Kidney (tissue), 14 donors: ENCODE results near the gene OBSCN. TPM values are rescaled to one million over a fixed set of nuclear protein-coding genes. Genes with fewer than 3 reads are reported as not detected.
A peak's percentile ranks its signal among the peaks of the same experiment; 100 is the strongest.

Experiments
- DNase-seq, 5 donors: peaks; one replicate each; pipeline ENCODE4 v3.0.0-alpha.2; 2013 to 2020
- FAIRE-seq: peaks from 2 replicates; lab custom pipeline; 2012; peaks lifted over from hg19 to GRCh38; lab: Jason Lieb, UNC
- H3K27ac ChIP-seq, 2 donors: one replicate each; pipeline ENCODE4 v1.7.0; 2013; ENCODE audit warnings: low read depth in 2 of 2, low read length in 2 of 2, inconsistent platforms in 1 of 2
- H3K27me3 ChIP-seq: one replicate; pipeline ENCODE4 v1.7.1; 2013; ENCODE audit warnings: low read length, inconsistent platforms; ENCODE audit not compliant: control insufficient read depth, insufficient read depth
- H3K36me3 ChIP-seq, 3 donors: one replicate each; pipeline versions ENCODE4 v1.7.0 to v1.7.1; 2013; ENCODE audit warnings: low read length in 3 of 3, control low read depth in 1 of 3, inconsistent platforms in 1 of 3; ENCODE audit not compliant: insufficient read depth in 3 of 3, control insufficient read depth in 2 of 3
- H3K4me1 ChIP-seq, 3 donors: one replicate each; pipeline versions ENCODE4 v1.7.0 to v1.7.1; 2013; ENCODE audit warnings: low read length in 3 of 3, inconsistent platforms in 1 of 3, low read depth in 1 of 3; ENCODE audit not compliant: control insufficient read depth in 2 of 3, insufficient read depth in 2 of 3
- H3K4me3 ChIP-seq, 3 donors: one replicate each; pipeline versions ENCODE4 v1.7.0 to v1.8.1; 2013; ENCODE audit warnings: low read length in 3 of 3, control low read depth in 1 of 3, inconsistent platforms in 1 of 3
- H3K9ac ChIP-seq, 3 donors: one replicate each; pipeline versions ENCODE4 v1.7.0 to v1.7.1; 2013; ENCODE audit warnings: low read length in 3 of 3, control low read depth in 1 of 3, inconsistent platforms in 1 of 3
- H3K9me3 ChIP-seq, 3 donors: one replicate each; pipeline versions ENCODE4 v1.7.0 to v1.7.1; 2013; ENCODE audit warnings: low read length in 3 of 3, control low read depth in 1 of 3, inconsistent platforms in 1 of 3; ENCODE audit not compliant: control insufficient read depth in 2 of 3, insufficient read depth in 1 of 3
- intact Hi-C: fragments of 100-400 bp; cut with DNase I; formaldehyde crosslinking; loops from one replicate; pipeline ENCODE4 v1.11.1; 2022
- polyA plus RNA-seq: library from polyadenylated mRNA; stranded (reverse); fragments of 350-450 nt; fragmentation: Illumina TruSeq; extraction: RNeasy Lipid Tissue Mini Kit (QIAGEN cat#74804); gene quantifications from one replicate; pipeline ENCODE4 v1.2.3, GENCODE V29; 2014; ENCODE audit warnings: low read depth, low replicate concordance; ENCODE audit not compliant: insufficient read depth
- total RNA-seq: library from RNA; stranded (reverse); fragmentation: NEBNext Ultra II Directional; extraction: Animal tissue kit (Norgen Biotek cat#: 25700); gene quantifications from one replicate; pipeline ENCODE4 v1.2.1, GENCODE V29; 2021
- TF ChIP-seq, protein P1 (sequence below): IDR thresholded peaks from 3 replicates; pipeline ENCODE4 v1.5.1; 2012; ENCODE audit warnings: mild to moderate bottlenecking, moderate library complexity, borderline replicate concordance; ENCODE audit not compliant: insufficient read depth; ENCODE audit errors: extremely low read depth
- donor health status: control.
- donor health status: control.
- donor health status: control.
- donor health status: control.
- donor health status: control.
- donor health status: DM: yes; HTN: yes; CAD: no.
- donor health status: Normal renal cell carcinoma (clear cell type).

Gene OBSCN
- total and polyA plus RNA-seq, 2 donors from 2014 or later = 14.5 to 30.0 TPM

- H3K27ac ChIP-seq = no peak overlapping the region
- H3K4me3 ChIP-seq = no peak overlapping the region
- H3K36me3 ChIP-seq = peaks cover 2 to 6% (median 3%) of the 10 kb centered on the region in 3 donors
- no peaks in the 10 kb centered on the region for H3K27me3 ChIP-seq
- FAIRE-seq (no peak), DNase-seq (no peak)
- peaks cover 0 to 9% (median 0%) of the 10 kb centered on the region in 3 donors for H3K9me3 ChIP-seq
- TF ChIP-seq, protein P1, sequence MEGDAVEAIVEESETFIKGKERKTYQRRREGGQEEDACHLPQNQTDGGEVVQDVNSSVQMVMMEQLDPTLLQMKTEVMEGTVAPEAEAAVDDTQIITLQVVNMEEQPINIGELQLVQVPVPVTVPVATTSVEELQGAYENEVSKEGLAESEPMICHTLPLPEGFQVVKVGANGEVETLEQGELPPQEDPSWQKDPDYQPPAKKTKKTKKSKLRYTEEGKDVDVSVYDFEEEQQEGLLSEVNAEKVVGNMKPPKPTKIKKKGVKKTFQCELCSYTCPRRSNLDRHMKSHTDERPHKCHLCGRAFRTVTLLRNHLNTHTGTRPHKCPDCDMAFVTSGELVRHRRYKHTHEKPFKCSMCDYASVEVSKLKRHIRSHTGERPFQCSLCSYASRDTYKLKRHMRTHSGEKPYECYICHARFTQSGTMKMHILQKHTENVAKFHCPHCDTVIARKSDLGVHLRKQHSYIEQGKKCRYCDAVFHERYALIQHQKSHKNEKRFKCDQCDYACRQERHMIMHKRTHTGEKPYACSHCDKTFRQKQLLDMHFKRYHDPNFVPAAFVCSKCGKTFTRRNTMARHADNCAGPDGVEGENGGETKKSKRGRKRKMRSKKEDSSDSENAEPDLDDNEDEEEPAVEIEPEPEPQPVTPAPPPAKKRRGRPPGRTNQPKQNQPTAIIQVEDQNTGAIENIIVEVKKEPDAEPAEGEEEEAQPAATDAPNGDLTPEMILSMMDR = no peak
- intact Hi-C loops = no loop called here
- no peaks in the 10 kb centered on the region for H3K4me1 ChIP-seq
- no peak overlapping the region for H3K9ac ChIP-seq
Observed at GRCh38 chr1:228231189-228231588, 23.3 kb downstream of the OBSCN start.

- no peak overlapping the region for H3K4me3 ChIP-seq
- no peak for FAIRE-seq
- H3K27me3 ChIP-seq = no peaks in the 10 kb centered on the region
- intact Hi-C loops = no loop called here
- no peak overlapping the region for H3K9ac ChIP-seq
- no peak overlapping the region for H3K27ac ChIP-seq
- no peaks in the 10 kb centered on the region for H3K4me1 ChIP-seq
- DNase-seq = no peak
- peaks cover 3 to 6% (median 3%) of the 10 kb centered on the region in 3 donors for H3K36me3 ChIP-seq
- TF ChIP-seq, protein P1 = no peak
- peaks cover 0 to 9% (median 0%) of the 10 kb centered on the region in 3 donors for H3K9me3 ChIP-seq
Observed at GRCh38 chr1:228233136-228233535, 25.3 kb downstream of the OBSCN start.

DNA sequence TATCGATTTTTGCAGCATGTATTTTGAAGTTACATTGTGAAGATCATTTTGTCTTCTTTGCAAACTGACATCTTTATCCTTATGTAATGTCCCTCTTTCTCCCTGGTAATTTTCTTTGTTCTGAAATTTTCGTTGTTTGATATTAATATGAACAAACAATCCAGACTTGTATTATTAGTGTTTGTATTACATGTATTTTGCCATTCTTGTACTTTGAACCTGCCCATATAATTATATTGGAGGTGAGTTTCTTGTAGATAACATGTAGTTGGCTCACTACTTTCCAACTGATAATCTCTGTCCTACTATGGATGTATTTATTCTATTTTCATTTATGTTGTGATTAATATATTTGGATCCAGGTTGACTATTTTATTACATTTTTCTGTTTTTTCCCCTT, 27.1 kb downstream of the OBSCN start:
- Histone ChIP-seq H3K9ac (no peak overlapping the region), H3K4me1 (no peaks in the 10 kb centered on the region), H3K9me3 (peaks cover 0 to 9% (median 4%) of the 10 kb centered on the region in 3 donors), H3K27me3 (no peaks in the 10 kb centered on the region), H3K36me3 (peaks cover 9 to 14% (median 12%) of the 10 kb centered on the region in 3 donors), H3K4me3 (no peak overlapping the region), H3K27ac (no peak overlapping the region)
- TF ChIP-seq, protein P1 = no peak
- intact Hi-C loops = no loop called here
- no peak for DNase-seq
- FAIRE-seq = no peak

GRCh38 chr1:228236744-228237143, 28.9 kb downstream of the OBSCN start:
- peaks cover 9 to 12% (median 11%) of the 10 kb centered on the region in 3 donors for H3K36me3 ChIP-seq
- no peak overlapping the region for H3K9ac ChIP-seq
- H3K27me3 ChIP-seq = no peaks in the 10 kb centered on the region
- H3K27ac ChIP-seq = no peak overlapping the region
- TF ChIP-seq, protein P1 = peak; percentile 39
- H3K4me3 ChIP-seq = no peak overlapping the region
- DNase-seq (no peak), FAIRE-seq (no peak)
- H3K4me1 ChIP-seq = no peaks in the 10 kb centered on the region
- intact Hi-C loops = no loop called here
- peaks cover 0 to 16% (median 4%) of the 10 kb centered on the region in 3 donors for H3K9me3 ChIP-seq
